ENCODE measurements around the gene GRK5.

- TF ChIP-seq CTCF (IDR thresholded peaks at IDR 0.05): no peak
- no peak for TF ChIP-seq ZFX (IDR thresholded peaks at IDR 0.05; ENCODE audit: borderline replicate concordance)
Observed at GRCh38 chr10:119442758-119443060, 235.3 kb downstream of the GRK5 start.
